GM21576 (cell line): ENCODE measurements around the gene DHRS7.

ENCODE experiments used
- ATAC-seq: cut with Tn5 transposase; IDR thresholded peaks from one replicate; pipeline ENCODE4 v1.9.1; 2021; ENCODE audit warnings: mild to moderate bottlenecking, moderate library complexity; ENCODE audit not compliant: unreplicated experiment

DHRS7 gene, protein sequence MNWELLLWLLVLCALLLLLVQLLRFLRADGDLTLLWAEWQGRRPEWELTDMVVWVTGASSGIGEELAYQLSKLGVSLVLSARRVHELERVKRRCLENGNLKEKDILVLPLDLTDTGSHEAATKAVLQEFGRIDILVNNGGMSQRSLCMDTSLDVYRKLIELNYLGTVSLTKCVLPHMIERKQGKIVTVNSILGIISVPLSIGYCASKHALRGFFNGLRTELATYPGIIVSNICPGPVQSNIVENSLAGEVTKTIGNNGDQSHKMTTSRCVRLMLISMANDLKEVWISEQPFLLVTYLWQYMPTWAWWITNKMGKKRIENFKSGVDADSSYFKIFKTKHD

DNA sequence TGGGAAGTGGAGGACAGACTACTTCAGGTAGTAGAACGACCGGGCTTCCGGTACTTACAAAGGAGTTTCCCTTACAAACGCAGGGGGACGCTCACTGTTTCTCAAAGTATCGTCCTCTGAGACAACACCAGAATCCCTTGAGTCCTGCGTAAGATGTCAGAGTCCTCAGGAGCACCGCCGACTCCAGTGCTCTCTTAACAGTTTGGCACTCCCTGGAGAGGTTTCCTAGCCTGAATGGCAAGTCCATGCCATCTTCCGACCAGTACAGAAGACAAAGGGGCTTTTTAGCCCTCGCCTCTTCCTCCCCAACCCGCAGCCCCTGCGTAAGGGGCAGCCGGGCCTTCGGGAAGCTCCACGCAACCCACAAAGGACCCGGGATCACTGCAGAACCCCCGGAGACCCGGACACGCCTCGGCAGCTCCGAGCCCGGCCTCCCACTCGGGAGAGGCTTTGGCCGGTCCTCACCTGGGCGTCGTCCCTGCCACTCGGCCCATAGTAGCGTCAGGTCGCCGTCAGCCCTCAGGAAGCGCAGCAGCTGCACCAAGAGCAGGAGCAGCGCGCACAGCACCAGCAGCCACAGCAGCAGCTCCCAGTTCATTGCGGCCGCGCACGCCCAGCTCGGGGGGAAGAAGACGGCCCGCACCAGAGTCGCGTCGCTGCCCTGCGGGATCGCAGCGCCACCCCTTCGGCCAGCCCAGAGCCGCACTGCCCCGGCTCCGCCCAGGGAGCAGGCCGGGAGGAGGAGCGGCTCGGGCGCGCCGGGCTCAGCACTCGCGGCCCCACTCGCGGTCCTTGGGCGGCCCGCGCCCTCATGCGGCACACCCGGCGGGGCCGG is at the start of gene DHRS7:
Gene DHRS7 (minus strand): TSS at position 687 of the 835 bp plus-strand sequence. CDS start 89 bp downstream, at position 598.
- ATAC-seq: peak; percentile 80

DNA sequence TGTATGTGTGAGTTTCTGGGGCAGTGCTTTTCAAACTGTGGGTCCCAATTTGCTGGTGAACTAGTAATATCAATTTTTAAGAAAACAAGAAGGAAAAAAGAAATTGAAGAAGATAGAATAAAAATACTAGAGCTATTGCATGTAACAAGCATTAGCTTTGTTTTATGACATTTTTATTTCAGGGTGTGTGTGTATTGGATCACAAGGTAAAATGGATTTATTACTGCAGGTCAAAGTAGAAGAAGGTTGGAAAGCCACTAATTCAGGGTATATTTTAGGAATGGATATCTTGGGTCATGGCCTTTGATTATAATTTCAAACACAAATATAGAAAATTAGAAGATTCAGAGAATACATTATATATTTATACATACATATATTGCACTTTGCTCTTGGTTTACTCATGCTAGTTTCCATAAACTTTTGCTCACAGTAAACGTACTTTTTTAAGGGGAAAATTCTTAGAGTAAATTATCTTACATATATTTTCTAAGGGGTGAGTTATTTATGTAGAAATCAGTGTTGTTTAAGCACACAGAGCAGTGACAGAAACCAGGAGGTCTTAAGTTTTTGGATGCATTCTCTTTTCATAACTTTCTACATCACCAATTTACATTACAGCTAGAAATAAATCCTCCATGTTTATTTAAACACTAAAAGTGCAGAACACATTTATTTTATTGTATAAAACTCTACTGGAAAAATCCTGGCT is 49.4 kb upstream of the DHRS7 start:
- no peak for ATAC-seq

- no peak for ATAC-seq
These were observed 48.8 kb upstream of the DHRS7 start for GRCh38 chr14:60214003-60214402.

- ATAC-seq: peak; percentile 92
These were observed 47.5 kb upstream of the DHRS7 start for GRCh38 chr14:60212503-60213371.

DNA sequence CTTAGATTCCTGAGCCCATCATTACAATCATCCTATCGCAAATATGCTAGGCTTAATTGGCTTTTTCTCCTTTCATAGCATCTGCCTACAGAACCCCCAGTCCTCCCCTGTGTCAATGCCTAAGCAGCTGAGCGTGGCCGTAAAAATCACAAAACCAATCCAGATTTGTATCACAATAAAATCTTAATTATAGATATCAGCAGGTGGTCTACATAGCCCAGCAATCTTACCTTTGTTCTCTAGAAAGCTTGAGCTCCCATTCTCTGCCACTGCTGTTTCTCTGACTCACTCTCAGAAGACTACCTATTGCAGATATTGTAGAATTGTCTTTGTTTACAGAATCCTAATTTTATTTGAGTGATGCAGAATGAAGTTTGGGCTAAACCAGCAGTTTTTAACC is 46.0 kb upstream of the DHRS7 start:
- ATAC-seq: no peak

DNA sequence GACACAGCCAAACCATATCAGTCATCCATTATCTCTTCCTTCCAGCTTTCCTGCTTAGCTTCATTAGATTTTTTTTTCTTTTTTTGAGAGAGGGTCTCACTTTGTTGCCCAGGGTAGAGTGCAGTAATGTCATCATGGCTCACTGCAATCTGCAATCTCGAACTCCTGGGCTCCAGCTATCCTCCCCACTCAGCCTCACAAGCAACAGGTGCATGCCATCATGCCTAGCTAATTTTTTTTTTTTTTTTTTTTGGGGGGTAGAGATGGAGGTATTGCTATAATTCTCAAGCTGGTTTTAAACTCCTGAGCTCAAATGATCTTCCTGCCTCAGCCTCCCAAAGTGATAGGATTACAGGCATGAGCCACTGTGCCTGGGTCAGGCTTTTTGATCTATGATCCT is 45.5 kb upstream of the DHRS7 start:
- no peak for ATAC-seq

DNA sequence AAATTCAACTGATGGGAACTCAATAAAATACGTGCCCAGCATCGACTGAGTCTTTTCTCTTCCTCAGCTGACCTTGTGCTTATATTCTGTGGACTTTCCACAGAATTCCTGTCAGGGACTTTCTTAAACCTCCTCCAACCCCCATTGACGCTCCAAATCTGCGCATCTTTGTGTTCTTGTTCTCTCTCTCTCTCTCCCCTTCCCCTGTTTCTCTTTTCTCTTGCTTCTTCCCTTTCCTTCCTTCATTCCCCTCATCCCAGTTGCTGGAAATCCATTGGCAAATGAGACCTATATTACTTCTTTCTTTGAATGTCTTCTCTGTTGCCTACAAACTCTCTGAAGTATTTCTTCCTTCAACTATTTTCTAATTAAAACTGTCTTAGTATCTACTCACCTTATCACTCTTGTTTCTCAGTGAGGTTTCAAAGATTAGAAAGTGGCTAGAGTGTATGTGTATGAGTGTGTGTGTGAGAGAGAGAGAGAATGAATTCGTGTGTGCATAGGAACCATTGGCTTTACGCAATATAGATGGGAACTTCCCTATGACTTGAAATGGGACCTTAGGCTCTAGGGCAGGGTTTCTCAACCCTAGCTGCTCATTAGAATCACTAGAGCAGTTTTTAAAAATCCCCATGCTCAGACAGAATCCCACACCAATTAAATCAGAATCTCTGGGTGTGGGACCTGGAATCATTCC is 41.8 kb upstream of the DHRS7 start:
- no peak for ATAC-seq

- no peak for ATAC-seq
These were observed 41.1 kb upstream of the DHRS7 start for GRCh38 chr14:60206249-60206670.

- ATAC-seq: peak; percentile 56
These were observed 39.9 kb upstream of the DHRS7 start for GRCh38 chr14:60204843-60205774.

- peak; percentile 75 for ATAC-seq
These were observed 39.1 kb upstream of the DHRS7 start for GRCh38 chr14:60204104-60204842.

DNA sequence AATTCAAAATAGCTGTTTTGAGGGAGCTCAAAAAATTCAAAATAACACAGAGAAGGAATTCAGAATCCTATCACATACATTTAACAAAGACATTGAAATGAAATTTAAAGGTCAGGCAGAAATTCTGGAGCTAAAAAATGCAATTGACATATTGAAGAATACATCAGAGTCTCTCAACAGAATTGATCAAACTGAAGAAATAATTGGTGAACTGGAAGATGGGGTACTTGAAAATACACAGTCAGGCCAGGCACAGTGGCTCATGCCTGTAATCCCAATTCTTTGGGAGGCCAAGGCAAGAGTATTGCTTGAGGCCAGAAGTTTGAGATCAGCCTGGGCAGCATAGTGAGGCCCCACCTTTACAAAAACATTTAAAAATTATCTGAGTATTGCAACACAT is 34.1 kb upstream of the DHRS7 start:
- ATAC-seq: no peak

- no peak for ATAC-seq
These were observed 32.6 kb upstream of the DHRS7 start for GRCh38 chr14:60197629-60198303.

- no peak for ATAC-seq
These were observed 31.1 kb upstream of the DHRS7 start for GRCh38 chr14:60196291-60196690.

DNA sequence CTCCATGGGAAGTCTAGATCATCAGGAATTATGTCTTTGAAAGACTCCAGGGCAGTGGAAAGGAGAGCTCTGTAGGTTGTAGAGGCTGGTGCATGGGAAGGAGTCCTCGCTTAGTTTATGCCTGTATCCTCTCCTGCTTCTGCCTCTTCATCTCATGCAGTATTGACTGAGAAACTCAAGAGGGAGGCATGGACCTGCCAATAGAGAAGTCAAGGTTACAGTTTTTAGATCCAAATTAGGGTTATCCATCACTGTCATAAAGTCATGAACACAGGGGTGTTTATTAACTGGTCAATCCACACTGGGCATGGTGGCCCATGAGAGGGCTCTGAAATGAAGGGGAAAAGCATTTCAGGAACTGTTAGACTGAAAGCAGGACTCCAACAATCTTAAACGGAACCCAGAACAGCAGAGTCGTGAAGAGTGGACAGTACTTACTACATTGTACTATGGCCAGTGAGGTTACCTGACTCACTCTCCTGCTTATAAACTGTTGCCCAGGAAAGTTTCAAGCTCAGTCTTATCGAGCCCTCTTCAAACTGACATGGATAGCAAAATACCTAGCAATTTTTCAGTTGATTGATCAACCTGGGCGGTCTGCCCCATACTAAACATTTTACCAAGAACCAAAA is 30.1 kb upstream of the DHRS7 start:
- ATAC-seq: peak; percentile 58

- peak; percentile 51 for ATAC-seq
These were observed 25.0 kb upstream of the DHRS7 start for GRCh38 chr14:60189923-60190840.

GRCh38 chr14:60188696-60189095 is 23.5 kb upstream of the DHRS7 start:
- ATAC-seq: no peak
